ENCODE results near the gene TSC22D2. TPM values are rescaled to one million over a fixed set of nuclear protein-coding genes. Genes with fewer than 3 reads are reported as not detected.

The TSC22D2 gene
- total RNA-seq, 2 experiments from 2014 or later, result 47.3 to 49.3 TPM

- Histone ChIP-seq H3K4me1 (ENCODE audit: insufficient read depth, low read length) (peaks cover 11% of the 10 kb centered on the region), H3K36me3 (ENCODE audit: insufficient read depth, low read length) (peaks cover 9% of the 10 kb centered on the region), H3K27me3 (ENCODE audit: control insufficient read depth in 1 of 2, insufficient read depth in 2 of 2, low read length in 2 of 2) (no peaks in the 10 kb centered on the region), H3K4me3 (ENCODE audit: low read length) (peak overlapping the region; percentile 93), H3K27ac (ENCODE audit: low read depth in 1 of 2, low read length in 2 of 2) (no peak overlapping the region), H3K9me3 (ENCODE audit: control insufficient read depth in 1 of 2, insufficient read depth in 1 of 2, low read length in 2 of 2) (no peaks in the 10 kb centered on the region)
- intact Hi-C loops (cut with DNase I, micrococcal nuclease), result loop anchor here (1.0 to 5.0 kb wide), 6 partner anchors 35 to 790 kb away; partner anchors contain the start of gene GPR171 (in 1 of the 2)
- DNase-seq (peak in 3 of 14 experiments; percentile 6 to 22 (median 22)), ATAC-seq (ENCODE audit: poor library complexity) (no peak)
- Mint-ChIP-seq H3K27ac (peak overlapping the region; percentile 6), H3K9me3 (no peaks in the 10 kb centered on the region), H3K4me1 (ENCODE audit: low read depth) (peaks cover 68% of the 10 kb centered on the region), H3K4me3 (peak overlapping the region; percentile 92), H3K36me3 (ENCODE audit: low read depth) (peaks cover 45% of the 10 kb centered on the region), H3K27me3 (no peaks in the 10 kb centered on the region)
- TF ChIP-seq CTCF (IDR thresholded peaks at IDR 0.05), result no peak
- ChIA-PET CTCF (interaction anchor here (0.9 to 1.6 kb wide), 5 partner anchors 9 to 83 kb away, joined by 3 to 6 read pairs (median 3); no protein-coding TSS in a partner anchor), POLR2A (interaction anchor here (0.6 to 2.0 kb wide), 8 partner anchors 14 to 1888 kb away, joined by 3 to 6 read pairs (median 4); no protein-coding TSS in a partner anchor)
These were observed 3.9 kb downstream of the TSC22D2 start for GRCh38 chr3:150411976-150412375.

GRCh38 chr3:150412561-150413231 lies 4.6 kb downstream of the TSC22D2 start:
- Histone ChIP-seq H3K9me3 (ENCODE audit: control insufficient read depth in 1 of 2, insufficient read depth in 1 of 2, low read length in 2 of 2) (no peaks in the 10 kb centered on the region), H3K27ac (ENCODE audit: low read depth in 1 of 2, low read length in 2 of 2) (no peak overlapping the region), H3K4me1 (ENCODE audit: insufficient read depth, low read length) (peaks cover 11% of the 10 kb centered on the region), H3K36me3 (ENCODE audit: insufficient read depth, low read length) (peaks cover 9% of the 10 kb centered on the region), H3K27me3 (ENCODE audit: control insufficient read depth in 1 of 2, insufficient read depth in 2 of 2, low read length in 2 of 2) (no peaks in the 10 kb centered on the region), H3K4me3 (ENCODE audit: low read length) (peak overlapping the region; percentile 93)
- ChIA-PET CTCF (interaction anchor here (0.8 to 1.3 kb wide), 4 partner anchors 9 to 83 kb away, joined by 3 to 6 read pairs (median 3); no protein-coding TSS in a partner anchor), POLR2A (interaction anchor here (0.6 to 2.0 kb wide), 6 partner anchors 14 to 1887 kb away, joined by 3 to 4 read pairs (median 4); partner anchors contain the start of gene SERP1)
- ATAC-seq (ENCODE audit: poor library complexity) (no peak), DNase-seq (peak in 4 of 14 experiments; percentile 7 to 40 (median 22))
- Mint-ChIP-seq H3K27me3 (no peaks in the 10 kb centered on the region), H3K9me3 (no peaks in the 10 kb centered on the region), H3K36me3 (ENCODE audit: low read depth) (peaks cover 48% of the 10 kb centered on the region), H3K4me1 (ENCODE audit: low read depth) (peaks cover 68% of the 10 kb centered on the region), H3K4me3 (peak overlapping the region; percentile 90), H3K27ac (peak overlapping the region; percentile 6)
- TF ChIP-seq CTCF (IDR thresholded peaks at IDR 0.05), result no peak
- intact Hi-C loops (cut with DNase I, micrococcal nuclease), result loop anchor here (2.0 to 5.0 kb wide), 5 partner anchors 35 to 790 kb away; partner anchors contain the start of gene GPR171 (in 1 of the 2)

DNA sequence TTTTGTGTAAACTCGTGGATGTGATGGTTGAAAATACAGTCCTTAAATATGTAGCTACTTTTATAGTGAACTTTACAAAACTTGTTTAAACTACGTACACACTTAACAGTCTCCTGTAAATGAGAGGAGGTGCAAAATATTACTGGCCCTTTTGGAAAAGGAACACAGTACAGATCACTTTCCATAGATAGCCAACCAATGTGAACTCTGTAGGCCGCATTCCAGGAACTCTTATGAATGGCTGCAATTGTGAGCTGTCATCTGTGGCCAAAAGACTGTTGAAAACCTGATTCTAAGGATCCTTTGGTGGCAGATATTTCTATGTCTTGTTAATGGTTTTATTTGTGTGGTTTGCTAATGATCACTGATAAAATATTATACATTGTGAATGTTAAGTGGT lies 6.2 kb downstream of the TSC22D2 start:
- intact Hi-C loops (cut with DNase I, micrococcal nuclease), result loop anchor here (5.0 kb wide), 4 partner anchors 33 to 788 kb away; partner anchors contain the start of gene GPR171 (in 1 of the 2)
- no peaks in the 10 kb centered on the region for H3K9me3 ChIP-seq (ENCODE audit: control insufficient read depth in 1 of 2, insufficient read depth in 1 of 2, low read length in 2 of 2)
- peaks cover 11% of the 10 kb centered on the region for H3K4me1 ChIP-seq (ENCODE audit: insufficient read depth, low read length)
- Mint-ChIP-seq H3K27me3 (no peaks in the 10 kb centered on the region), H3K4me3 (peak overlapping the region; percentile 52), H3K9me3 (no peaks in the 10 kb centered on the region), H3K4me1 (ENCODE audit: low read depth) (peaks cover 77% of the 10 kb centered on the region), H3K27ac (no peak overlapping the region), H3K36me3 (ENCODE audit: low read depth) (peaks cover 43% of the 10 kb centered on the region)
- no peaks in the 10 kb centered on the region for H3K27me3 ChIP-seq (ENCODE audit: control insufficient read depth in 1 of 2, insufficient read depth in 2 of 2, low read length in 2 of 2)
- no peak overlapping the region for H3K27ac ChIP-seq (ENCODE audit: low read depth in 1 of 2, low read length in 2 of 2)
- CTCF ChIA-PET, result interaction anchor here (0.9 to 1.4 kb wide), 3 partner anchors 12 to 99 kb away, joined by 3 read pairs; no protein-coding TSS in a partner anchor
- no peak for DNase-seq
- TF ChIP-seq CTCF (IDR thresholded peaks at IDR 0.05), result no peak
- no peak for ATAC-seq (ENCODE audit: poor library complexity)
- no peak overlapping the region for H3K4me3 ChIP-seq (ENCODE audit: low read length)
- H3K36me3 ChIP-seq (ENCODE audit: insufficient read depth, low read length), result peaks cover 9% of the 10 kb centered on the region
- POLR2A ChIA-PET, result no interaction called here

Data from CD4-positive, alpha-beta T cell (primary cell).